IMR-90 (cell line): ENCODE measurements around the gene CELSR1.

Experiments used
- CEBPB ChIP-seq: IDR thresholded peaks from 2 replicates; pipeline ENCODE4 v1.6.1; 2012; ENCODE audit warnings: low read depth, low read length, improper control_type of control experiment
- CHD1 ChIP-seq: IDR thresholded peaks from 2 replicates; pipeline ENCODE4 v1.6.1; 2012; ENCODE audit warnings: low read depth, low read length, improper control_type of control experiment
- CTCF ChIP-seq: conservative IDR thresholded peaks from 2 replicates; pipeline ENCODE4 v1.5.1; 2012; ENCODE audit warnings: mild to moderate bottlenecking, low read depth, low read length, improper control_type of control experiment
- POLR2A ChIP-seq: IDR thresholded peaks from 2 replicates; pipeline ENCODE4 v1.6.1; 2012; ENCODE audit warnings: mild to moderate bottlenecking, low read depth, low read length
- RAD21 ChIP-seq: IDR thresholded peaks from 2 replicates; pipeline ENCODE4 v1.6.1; 2012; ENCODE audit warnings: low read length, improper control_type of control experiment
- SMC3 ChIP-seq: fragments of 150-350 bp; IDR thresholded peaks from 2 replicates; pipeline ENCODE4 v1.6.1; 2016; ENCODE audit warnings: low read depth, mild to moderate bottlenecking, antibody characterized with exemption, low read length, moderate library complexity
- TF ChIP-seq, protein P1 (sequence below): fragments of 150-350 bp; IDR thresholded peaks from 2 replicates; pipeline ENCODE4 v1.6.1; 2016; ENCODE audit warnings: low read depth, mild to moderate bottlenecking, low read length, moderate library complexity, borderline replicate concordance

GRCh38 chr22:46433318-46433717, 104.1 kb downstream of the CELSR1 start:
- TF ChIP-seq POLR2A, result no peak
- no peak for TF ChIP-seq RAD21
- no peak for TF ChIP-seq SMC3
- no peak for TF ChIP-seq CTCF
- TF ChIP-seq, protein P1, sequence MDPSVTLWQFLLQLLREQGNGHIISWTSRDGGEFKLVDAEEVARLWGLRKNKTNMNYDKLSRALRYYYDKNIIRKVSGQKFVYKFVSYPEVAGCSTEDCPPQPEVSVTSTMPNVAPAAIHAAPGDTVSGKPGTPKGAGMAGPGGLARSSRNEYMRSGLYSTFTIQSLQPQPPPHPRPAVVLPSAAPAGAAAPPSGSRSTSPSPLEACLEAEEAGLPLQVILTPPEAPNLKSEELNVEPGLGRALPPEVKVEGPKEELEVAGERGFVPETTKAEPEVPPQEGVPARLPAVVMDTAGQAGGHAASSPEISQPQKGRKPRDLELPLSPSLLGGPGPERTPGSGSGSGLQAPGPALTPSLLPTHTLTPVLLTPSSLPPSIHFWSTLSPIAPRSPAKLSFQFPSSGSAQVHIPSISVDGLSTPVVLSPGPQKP, result no peak
- TF ChIP-seq CHD1, result no peak
- TF ChIP-seq CEBPB, result no peak
